GM18519 (cell line): ENCODE results near the gene PMPCB.
"Not testable (repeated sequence)": the region's sequence is repeated elsewhere in the genome, so short reads cannot be mapped to it uniquely, and the experiment has no call there.

Experiments used
- ATAC-seq: cut with Tn5 transposase; IDR thresholded peaks from one replicate; pipeline ENCODE4 v1.9.1; 2021; ENCODE audit warnings: mild to moderate bottlenecking, moderate library complexity; ENCODE audit not compliant: unreplicated experiment, low FRiP score

Gene PMPCB, protein sequence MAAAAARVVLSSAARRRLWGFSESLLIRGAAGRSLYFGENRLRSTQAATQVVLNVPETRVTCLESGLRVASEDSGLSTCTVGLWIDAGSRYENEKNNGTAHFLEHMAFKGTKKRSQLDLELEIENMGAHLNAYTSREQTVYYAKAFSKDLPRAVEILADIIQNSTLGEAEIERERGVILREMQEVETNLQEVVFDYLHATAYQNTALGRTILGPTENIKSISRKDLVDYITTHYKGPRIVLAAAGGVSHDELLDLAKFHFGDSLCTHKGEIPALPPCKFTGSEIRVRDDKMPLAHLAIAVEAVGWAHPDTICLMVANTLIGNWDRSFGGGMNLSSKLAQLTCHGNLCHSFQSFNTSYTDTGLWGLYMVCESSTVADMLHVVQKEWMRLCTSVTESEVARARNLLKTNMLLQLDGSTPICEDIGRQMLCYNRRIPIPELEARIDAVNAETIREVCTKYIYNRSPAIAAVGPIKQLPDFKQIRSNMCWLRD

DNA sequence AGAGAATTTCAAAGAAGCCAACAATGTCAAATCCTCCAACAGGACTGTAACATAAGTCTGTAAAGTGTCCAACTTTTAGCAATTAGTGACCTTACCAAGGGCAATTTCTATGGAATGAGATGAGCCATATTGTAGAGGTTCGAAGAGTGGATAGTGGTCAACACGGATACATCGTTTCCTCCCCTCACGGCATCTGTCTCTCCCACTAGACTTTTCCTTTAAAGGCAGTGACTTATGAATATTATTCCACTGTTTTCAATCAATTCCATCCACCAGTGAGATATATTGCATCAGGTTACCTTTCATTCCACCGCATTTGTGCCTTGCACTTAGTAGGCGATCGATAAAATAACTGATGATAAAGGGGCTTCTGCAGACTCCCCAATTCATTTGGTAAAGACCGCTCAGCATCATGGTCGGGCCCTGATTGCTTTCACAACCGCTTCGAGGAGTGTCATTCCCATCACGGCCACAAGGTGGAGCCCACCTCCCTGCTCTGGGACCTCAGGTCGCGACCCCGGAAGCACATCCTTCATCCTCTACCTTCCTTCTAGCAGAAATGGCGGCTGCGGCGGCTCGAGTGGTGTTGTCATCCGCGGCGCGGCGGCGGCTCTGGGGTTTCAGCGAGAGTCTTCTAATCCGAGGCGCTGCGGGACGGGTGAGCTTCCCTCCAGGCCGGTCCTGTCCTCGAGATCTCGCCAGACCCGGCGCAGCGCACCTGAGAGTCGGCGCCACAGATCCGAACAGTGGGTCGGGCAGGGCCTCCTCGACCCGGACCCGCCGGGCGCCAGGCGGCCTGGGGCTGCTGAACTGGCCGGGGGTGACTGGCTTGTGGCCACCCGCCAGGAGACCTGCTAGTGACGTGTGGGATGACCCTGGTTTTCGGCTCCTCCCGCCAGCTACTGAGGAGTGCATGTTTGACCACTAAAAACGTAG lies at the start of gene PMPCB:
PMPCB (plus strand) TSS at position 535 of the 936 bp plus-strand sequence; CDS start at position 560, 25 bp downstream.
- ATAC-seq = peak; percentile 84

DNA sequence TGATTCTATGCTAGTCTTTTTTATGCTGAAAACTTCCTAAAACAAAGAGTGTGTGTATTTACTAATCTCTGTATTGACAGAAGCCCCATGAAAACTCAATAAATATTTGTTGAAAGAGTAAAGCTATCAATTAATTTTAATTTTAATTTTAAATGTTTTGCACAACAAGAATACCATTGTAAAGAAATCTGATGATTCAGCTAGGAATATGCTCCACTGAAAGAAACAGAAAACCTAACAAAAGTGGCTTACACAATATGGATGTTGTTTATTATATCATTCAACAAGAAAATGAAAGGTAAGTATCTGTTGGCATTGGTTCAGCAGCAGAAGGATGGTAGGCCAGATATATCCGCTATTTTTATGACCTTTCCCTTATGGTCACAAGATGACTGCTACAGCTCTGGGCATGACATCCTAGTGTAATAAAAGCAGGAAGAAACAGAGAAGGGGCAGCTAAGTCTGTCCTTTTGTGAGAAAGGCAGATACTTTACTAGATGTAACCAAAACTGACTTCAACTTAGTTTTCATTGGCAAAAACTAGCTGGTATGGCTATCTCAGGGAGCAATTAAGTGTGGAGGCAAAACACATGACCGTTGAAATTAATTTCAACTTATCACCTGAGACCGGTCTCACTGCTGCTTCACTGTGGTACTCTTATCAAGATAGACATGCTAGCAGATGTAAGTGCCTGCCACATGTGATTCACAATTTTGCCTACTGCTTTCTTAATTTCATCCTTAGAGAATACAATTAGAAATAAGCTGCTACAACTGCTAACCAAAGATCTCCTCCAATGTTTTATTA lies 43.3 kb upstream of the PMPCB start:
- not testable (repeated sequence) for ATAC-seq

DNA sequence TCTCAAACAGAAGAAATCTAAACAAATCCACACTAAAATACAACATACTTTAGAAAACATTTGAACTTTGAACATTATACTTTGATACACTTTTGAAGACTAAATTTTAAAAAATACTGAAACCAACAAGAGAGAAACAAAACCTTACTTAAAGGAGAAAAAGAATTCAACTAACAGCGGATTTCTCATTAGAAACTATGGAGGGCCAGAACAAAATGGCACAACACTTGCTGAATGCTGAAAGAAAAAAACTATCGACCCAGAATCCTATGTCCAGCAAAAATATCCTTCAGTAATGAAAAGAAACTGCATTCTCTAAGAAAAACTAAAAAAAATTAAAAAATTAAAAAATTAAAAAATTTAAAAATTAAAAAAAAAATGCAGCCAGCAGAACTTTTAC lies 33.2 kb upstream of the PMPCB start:
- not testable (repeated sequence) for ATAC-seq

DNA sequence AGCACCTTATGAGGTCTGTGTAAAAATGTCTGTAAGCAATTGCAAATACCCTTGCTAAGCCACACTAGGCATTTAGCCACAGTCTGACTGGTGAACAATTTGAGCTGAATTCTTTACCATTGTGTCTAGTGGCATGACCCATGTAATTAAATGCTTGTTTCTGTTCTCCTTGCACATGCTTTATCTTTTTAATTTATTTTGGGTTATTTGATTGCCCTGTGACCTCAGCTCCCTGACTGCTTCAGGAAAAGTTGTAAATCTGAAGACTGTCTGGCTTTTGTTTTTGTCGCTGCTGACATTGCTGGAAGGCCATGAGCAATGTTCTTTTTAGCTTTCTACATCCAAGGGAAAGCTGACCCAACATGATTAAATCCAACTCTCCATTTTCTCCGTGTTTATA lies 31.0 kb upstream of the PMPCB start:
- ATAC-seq = not testable (repeated sequence)

DNA sequence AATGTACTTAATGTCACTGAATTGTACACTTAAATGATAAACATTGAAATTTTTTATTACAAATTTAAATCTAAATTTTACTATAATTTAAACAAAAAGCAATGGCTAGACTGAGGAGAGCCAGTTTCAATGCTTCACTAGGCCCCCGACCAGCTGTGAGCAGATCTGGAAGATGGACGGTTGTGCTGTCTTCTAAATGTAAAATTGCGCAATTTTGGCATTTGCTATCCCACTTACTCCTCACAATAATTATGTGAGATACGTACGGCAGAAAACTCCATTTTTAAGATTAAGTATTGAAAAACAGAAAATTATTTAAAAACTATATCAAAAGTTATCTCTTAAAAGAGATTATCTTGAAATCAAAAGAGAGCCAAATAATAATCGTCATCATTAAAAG lies 23.9 kb upstream of the PMPCB start:
- not testable (repeated sequence) for ATAC-seq

DNA sequence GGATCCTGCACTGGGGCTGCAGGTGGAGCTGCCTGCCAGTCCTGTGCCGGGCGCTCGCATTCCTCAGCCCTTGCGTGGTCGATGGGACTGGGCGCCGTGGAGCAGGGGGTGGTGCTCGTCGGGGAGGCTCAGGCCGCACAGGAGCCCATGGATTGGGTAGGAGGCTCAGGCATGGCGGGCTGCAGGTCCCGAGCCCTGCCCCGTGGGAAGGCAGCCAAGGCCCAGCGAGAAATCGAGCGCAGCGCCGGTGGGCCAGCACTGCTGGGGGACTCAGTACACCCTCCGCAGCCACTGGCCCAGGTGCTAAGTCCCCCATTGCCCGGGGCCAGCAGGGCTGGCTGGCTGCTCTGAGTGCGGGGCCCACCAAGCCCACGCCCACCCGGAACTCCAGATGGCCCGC lies 22.4 kb upstream of the PMPCB start:
- ATAC-seq = not testable (repeated sequence)

DNA sequence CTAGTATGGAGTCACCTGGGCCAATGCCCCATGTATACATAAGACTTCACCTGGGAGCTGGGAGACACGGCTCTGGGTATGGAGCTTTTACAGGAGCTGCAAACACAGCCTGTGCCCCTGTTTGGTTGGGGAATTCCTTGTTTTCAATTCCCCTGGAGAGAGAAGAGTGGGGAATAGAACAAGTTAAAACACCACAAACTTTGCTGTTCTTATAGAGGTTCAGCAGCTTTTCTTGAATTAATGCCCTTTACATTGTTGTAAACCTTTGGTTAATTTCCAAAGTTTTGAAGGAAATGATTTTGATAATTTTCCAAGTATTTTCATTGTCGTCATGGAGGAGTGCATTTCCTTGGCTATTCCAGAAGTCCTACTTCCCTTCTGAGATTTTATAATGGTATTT lies 19.0 kb upstream of the PMPCB start:
- ATAC-seq = not testable (repeated sequence)

DNA sequence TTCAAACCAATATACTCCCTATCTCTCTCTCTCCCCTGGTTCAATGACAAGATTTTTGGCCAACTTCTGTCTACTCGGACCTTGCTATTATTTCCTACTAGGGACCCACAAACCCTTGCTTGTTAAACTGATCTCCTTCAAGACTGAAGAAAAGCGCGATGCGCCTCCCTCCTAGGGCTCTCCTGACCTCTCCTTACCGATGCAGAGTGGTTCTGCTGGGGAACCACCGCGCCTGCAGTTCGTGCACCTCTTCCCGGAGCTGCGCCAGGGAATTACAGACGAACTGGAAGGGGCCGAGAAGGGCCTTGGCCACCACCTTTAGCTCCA lies 17.6 kb upstream of the PMPCB start:
- peak; percentile 19 for ATAC-seq

DNA sequence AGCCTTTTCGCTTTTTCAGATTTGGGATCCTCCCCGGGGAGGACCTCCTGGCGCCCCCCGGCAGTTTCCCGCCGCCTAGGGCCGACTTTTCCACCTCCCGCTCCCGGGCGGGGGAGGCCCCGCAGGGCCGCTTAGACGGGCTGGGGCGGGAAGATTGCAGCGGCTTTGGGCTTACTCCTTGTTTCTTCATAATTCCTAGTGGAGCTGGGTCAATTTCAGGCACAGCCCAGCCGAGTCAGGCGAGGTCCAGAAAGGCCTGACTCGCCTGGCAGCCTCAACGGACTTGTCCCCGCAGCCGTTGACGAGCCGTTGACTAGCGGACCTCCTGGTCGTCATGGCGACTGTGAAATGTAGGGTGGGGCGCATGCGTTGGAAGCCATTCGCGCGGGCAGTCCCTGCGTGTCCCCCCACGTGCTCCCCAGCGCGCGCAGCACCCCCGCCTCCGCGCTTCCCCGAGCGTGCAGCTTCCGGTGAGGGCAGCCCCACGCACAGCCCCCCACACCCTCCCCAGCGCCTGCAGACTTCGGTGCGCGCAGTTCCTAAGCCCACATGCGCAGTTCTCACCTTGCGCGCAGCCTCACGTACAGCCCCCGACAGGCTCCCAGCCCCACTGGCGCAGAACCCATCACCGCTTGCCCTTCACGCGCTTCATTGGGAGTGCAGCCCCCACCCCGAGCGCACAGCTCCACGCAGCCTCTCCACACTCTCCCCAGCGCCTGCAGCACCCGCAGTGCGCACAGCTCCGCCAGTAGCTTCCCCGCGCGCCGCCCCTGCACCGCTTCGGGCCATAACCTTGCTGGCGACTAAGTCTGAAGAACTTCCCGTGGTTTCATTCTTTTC lies 17.1 kb upstream of the PMPCB start:
- peak; percentile 92 for ATAC-seq

DNA sequence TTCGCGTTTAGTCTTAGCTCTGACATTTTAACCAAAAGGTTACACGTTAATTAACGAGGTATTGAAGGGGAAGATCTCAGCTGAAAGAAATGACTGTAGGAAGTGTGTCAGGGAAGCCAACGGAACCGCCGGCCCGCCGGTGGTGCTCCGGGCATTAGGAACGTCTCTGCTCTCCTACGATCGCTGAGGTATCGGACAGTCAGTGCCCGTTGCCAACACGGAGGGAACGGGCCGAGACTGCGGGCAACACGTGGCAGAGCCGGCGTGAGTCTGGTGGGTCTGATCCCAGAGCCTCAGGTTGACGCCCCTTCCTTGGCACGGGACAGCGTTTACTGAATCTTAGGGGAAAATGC lies 16.5 kb upstream of the PMPCB start:
- peak; percentile 19 for ATAC-seq

DNA sequence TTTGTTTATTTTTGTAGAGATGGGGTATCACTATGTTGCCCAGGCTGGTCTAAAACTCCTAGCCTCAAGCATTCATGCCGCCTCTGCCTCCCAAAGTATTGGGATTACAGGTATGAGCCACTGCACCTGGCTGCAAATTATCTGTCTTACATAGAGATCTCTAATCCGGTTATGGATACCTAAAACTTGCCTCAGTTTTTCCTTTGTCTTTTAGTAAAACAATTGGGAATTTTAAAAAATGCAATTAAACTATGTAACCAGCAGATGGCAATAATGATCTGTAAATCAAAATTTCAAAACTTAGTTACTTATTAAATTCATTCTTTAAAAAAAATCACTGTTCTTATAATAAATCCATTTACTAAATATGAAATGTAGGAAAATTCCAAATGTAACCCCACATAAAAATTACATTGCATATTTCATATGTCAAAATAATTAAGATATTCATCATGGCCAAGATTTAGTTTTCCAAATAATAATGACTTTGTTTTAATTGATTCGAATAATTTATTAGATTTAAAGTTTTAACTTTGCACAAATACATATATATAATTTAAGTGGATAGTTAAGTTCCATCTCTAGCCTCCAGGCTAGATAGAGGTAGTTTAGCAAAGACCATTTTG lies 14.3 kb upstream of the PMPCB start:
- not testable (repeated sequence) for ATAC-seq

DNA sequence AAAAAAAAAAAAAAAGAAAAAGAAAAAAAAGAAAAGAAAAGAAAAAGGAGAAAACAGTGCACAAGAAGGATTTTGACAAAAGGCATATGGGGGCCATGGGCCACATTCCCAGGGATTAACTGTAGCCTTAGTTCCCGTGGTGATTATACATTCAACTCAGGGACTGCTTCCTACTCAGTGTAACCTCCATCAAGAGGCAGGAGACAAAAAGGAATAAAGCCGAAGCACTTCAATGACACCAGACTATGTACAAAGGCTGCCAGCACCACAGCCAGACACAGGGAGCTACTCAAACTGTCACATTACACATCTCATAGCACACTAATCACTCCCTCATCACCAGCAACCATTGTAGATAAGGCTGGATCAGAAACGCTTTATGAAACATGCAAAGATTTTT lies 5.1 kb upstream of the PMPCB start:
- no peak for ATAC-seq

DNA sequence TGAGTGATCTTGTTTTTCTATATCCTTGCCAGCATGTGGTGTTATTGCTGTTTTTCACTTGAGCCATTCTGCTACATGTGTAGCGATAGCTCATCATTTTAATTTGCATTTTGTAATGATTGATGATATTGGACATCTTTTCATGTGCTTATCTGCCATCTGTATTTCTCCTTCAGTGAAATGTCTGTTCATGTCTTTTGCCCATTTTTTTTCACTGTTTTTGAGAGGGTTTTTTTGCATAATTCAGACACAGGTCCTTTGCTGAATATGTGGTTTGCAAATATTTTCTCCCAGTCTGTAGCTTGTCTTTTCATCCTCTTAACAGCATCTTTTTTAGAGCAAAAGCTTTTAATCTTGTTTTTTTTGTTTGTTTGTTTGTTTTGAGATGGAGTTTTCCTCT lies 3.7 kb upstream of the PMPCB start:
- no peak for ATAC-seq

DNA sequence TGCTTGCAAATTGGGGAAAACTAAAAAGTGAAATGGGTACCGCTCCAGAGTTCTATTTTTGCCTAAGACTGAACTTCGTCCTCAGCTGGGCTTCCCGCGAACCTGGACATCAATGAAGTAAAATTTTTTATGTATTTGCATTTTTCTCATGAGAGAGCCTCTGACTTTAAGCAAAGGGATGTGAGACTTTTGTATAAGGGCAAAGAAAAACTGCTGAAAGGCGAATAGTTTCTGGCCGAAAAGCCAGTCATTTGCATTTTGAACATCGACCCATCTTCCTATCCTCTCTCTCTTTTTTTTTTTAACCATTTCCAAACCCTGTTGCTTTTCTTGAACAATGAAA lies 573 bp downstream of the PMPCB start:
- ATAC-seq = peak; percentile 7

DNA sequence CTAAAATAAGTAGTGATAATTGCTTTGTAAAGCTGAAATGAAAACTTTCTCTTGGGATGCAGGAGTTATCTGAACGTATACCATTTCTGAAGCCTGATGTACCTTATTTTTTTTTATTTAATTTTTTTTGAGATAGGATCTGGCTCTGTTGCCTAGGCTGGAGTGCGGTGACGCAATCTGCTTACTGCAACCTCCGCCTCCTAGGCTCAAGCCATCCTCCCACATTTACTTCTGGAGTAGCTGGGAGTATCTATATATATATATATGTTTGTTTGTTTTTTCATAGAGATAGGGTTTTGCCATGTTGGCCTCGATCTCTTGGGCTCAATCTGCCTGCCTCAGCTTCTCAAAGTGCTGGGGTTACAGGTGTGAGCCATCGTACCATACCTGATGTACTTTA lies 2.4 kb downstream of the PMPCB start:
- no peak for ATAC-seq

DNA sequence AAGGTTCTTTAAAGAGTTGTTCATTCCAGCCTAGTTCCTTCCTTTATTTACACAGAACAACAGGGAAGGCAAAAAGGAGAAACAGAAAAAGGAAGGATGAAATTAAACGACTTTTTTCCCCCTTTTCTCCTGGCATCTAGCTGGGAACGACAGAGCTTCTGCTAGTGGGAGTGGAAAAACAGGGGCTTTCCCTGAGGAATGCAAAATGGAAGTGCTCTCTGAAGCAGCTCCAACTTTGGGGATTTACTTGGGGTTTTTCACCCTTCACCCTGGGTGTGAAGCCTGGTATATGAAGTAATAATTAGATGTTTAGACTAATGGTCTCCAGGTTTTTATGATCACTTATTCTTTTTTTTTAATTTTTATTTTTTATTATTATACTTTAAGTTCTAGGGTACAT lies 4.2 kb downstream of the PMPCB start:
- ATAC-seq = no peak

DNA sequence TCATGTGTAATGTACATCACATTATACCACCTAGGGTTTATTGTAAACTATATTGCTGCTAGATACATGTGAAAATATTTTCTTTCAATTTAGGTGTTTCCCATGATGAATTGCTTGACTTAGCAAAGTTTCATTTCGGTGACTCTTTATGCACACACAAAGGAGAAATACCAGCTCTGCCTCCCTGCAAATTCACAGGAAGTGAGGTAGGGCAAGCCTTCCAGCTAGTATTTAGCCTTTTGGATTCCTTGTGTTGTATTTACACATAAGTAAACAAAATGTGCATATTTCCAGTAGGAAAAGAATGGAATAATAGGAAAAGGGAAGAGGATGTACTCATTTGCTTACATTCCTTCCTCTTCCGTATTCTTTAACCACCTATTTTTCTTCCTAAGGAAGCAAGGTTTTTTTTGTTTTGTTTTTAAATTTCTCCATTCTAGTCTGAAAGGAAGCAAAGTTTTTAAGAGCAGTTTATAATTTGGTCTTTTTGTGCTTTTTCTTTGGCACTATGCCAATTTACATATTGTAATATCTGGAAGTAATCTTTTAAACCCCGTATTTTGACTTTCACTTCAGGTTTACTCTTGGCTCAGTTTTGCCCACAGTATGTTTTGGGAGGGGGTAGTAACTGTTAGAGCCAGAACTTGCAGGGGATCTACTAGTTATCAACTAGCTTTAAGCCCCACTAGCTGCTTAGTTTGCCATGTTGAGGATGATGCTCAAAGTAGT lies 10.4 kb downstream of the PMPCB start:
- ATAC-seq = no peak

DNA sequence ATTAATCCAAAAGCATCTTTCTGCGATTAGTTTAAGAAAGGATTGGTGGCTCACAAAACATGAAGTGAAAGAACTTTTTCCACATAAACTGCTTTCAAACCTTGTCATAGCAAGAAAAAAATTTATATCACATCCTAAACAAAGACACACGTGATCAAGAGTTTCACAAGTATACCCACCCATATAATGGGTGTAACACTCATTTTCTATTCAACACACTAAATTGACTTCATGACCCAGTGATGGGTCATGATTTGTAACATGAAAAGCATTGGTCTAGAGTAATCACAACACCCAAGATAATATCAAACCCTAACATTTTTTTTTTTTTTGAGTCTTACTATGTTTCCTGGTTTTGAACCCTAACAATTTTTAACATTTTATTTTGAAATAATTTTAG lies 17.6 kb downstream of the PMPCB start:
- ATAC-seq = no peak
